ENCODE results near the gene C2CD4D.

DNA sequence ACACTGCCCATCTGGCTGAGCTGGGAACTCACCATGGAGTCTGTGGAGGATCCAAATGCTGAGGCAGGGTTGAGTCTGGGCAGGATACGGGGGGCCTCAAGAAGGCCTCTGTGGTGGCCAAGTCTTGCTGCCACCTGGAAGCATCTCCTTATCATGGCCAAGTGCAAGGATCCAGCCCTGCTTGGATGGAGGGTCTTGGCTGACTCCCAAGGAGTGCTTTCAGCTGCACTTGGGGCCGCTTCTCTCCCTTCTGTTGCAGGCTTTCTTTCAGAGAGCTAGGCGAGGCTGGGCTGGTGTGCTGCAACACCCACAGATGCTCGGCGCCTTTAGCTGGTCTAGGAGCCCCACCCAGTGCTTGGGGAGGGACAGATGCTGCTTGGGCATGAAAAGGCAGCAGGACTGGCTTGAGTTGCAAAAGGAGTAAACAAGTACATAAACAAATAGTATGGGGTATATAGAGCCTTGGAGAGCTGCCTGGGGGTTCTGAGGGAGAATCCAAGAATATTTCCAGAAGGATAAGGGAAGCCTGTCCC, 13.9 kb upstream of the C2CD4D start, which contains the start of gene THEM5:
- TF ChIP-seq, protein P1, sequence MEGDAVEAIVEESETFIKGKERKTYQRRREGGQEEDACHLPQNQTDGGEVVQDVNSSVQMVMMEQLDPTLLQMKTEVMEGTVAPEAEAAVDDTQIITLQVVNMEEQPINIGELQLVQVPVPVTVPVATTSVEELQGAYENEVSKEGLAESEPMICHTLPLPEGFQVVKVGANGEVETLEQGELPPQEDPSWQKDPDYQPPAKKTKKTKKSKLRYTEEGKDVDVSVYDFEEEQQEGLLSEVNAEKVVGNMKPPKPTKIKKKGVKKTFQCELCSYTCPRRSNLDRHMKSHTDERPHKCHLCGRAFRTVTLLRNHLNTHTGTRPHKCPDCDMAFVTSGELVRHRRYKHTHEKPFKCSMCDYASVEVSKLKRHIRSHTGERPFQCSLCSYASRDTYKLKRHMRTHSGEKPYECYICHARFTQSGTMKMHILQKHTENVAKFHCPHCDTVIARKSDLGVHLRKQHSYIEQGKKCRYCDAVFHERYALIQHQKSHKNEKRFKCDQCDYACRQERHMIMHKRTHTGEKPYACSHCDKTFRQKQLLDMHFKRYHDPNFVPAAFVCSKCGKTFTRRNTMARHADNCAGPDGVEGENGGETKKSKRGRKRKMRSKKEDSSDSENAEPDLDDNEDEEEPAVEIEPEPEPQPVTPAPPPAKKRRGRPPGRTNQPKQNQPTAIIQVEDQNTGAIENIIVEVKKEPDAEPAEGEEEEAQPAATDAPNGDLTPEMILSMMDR (IDR thresholded peaks at IDR 0.05): no peak
- TF ChIP-seq TCF7L2 (IDR thresholded peaks at IDR 0.05; ENCODE audit: low read depth, low read length): no peak

All from Panc1 (cell line).